ENCODE results near the gene BARX2. TPM values are rescaled to one million over a fixed set of nuclear protein-coding genes. Genes with fewer than 3 reads are reported as not detected.
"Not testable (repeated sequence)": the region's sequence is repeated elsewhere in the genome, so short reads cannot be mapped to it uniquely, and the experiment has no call there.

Gene BARX2, protein sequence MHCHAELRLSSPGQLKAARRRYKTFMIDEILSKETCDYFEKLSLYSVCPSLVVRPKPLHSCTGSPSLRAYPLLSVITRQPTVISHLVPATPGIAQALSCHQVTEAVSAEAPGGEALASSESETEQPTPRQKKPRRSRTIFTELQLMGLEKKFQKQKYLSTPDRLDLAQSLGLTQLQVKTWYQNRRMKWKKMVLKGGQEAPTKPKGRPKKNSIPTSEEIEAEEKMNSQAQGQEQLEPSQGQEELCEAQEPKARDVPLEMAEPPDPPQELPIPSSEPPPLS
- 10 to 100 TPM in 3 of 4 donors, 1 to 10 TPM in 1; 6.1 to 19.5 (median 15.5) TPM for polyA plus RNA-seq
- long read RNA-seq, donor 1, partial matches to known transcripts: 0 of 2 reads
- long read RNA-seq, donor 1, other reads (novel, unspliced or antisense): 0 of 2 reads
- long read RNA-seq, donor 2, partial matches to known transcripts: 0 of 1 reads
- long read RNA-seq, donor 2, other reads (novel, unspliced or antisense): 0 of 1 reads
- long read RNA-seq, donor 3, partial matches to known transcripts: 0 of 2 reads
- long read RNA-seq, donor 3, other reads (novel, unspliced or antisense): 0 of 2 reads
- long read RNA-seq, donor 4: 0 reads
- long read RNA-seq, donor 5, partial matches to known transcripts: 0 of 1 reads
- long read RNA-seq, donor 5, other reads (novel, unspliced or antisense): 0 of 1 reads
- long read RNA-seq, donor 6, partial matches to known transcripts: 0 of 1 reads
- long read RNA-seq, donor 6, other reads (novel, unspliced or antisense): 0 of 1 reads
- long read RNA-seq, donor 7: 0 reads
- long read RNA-seq, donor 8, partial matches to known transcripts: 0 of 1 reads
- long read RNA-seq, donor 8, other reads (novel, unspliced or antisense): 0 of 1 reads
- long read RNA-seq, donor 9: 0 reads
- long read RNA-seq, donor 10, partial matches to known transcripts: 0 of 1 reads
- long read RNA-seq, donor 10, other reads (novel, unspliced or antisense): 0 of 1 reads

DNA sequence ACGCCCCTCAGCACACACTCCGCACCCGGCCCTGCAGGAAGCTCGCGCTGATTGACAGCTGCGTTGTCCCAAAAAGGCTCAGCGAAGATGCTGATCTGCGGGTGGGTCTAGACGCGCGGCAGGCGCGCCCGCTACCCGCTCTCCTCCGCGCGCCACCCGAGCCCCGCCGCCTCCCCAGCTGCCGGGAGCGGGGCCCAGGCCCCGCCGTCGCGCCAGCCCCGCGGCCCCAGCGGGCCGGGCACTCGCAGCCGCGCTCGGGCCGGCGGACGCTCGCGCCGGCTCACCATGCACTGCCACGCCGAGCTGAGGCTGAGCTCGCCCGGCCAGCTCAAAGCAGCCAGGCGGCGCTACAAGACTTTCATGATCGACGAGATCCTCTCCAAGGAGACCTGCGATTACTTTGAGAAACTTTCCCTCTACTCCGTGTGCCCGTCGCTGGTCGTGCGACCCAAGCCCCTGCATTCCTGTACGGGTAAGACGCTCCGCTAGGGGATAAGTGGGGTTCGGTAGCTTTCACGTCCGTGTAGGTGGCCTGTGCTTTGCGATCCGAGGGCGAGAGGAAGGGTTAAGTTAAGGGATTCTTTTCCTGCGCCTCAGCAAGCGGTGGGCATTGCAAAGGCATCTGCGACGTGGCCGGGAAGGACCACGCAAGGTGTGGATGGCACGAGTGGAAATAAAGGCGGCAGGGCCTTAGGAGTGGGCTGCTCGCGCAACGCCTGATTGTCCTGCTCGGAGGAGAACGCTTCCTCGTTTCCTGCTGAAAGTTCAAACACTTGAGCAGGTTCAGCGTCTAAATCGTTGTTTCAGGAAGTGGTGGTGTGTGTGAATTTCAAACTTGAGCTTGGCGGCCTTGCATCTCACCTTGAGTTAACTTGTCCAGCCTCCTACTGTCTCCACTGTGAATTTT, at the start of gene BARX2:
Gene BARX2, plus strand, starts transcription at position 98 of the 907 bp plus-strand sequence. Its CDS starts 188 bp downstream, at position 286.
- 1 to 2% (median 1%) methylated on average over 65 to 81 of the region's 81 CpGs for WGBS, 3 donors
- peak within 1 kb of the TSS; percentile 12 to 76 (median 65) for H3K4me3 ChIP-seq (ENCODE audit: low read depth in 1 of 3, low read length in 3 of 3)
- FAIRE-seq: no peak
- no peaks in the 10 kb centered on the region for H3K36me3 ChIP-seq (ENCODE audit: control insufficient read depth in 3 of 3, insufficient read depth in 2 of 3, low read depth in 1 of 3, low read length in 3 of 3)
- H3K4me1 ChIP-seq (ENCODE audit: control insufficient read depth in 3 of 3, insufficient read depth in 2 of 3, low read depth in 1 of 3, low read length in 2 of 3): peaks cover 0 to 26% (median 2%) of the 10 kb centered on the region in 3 donors
- H3K27ac ChIP-seq (ENCODE audit: low read depth in 1 of 3, low read length in 2 of 3): peak within 1 kb of the TSS; percentile 64 to 93 (median 88)
- no peaks in the 10 kb centered on the region for H3K9me3 ChIP-seq (ENCODE audit: control insufficient read depth in 2 of 2, insufficient read depth in 1 of 2, low read depth in 1 of 2, low read length in 1 of 2)
- DNase-seq: peak; percentile 85 to 89
- peaks cover 0 to 52% (median 8%) of the 10 kb centered on the region in 3 donors for H3K27me3 ChIP-seq (ENCODE audit: control insufficient read depth in 3 of 3, insufficient read depth in 3 of 3, low read length in 3 of 3)

GRCh38 chr11:129326921-129327320, 48.7 kb upstream of the BARX2 start:
- Histone ChIP-seq H3K9me3 (ENCODE audit: control insufficient read depth in 2 of 2, insufficient read depth in 1 of 2, low read depth in 1 of 2, low read length in 1 of 2) (no peaks in the 10 kb centered on the region), H3K27ac (ENCODE audit: low read depth in 1 of 3, low read length in 2 of 3) (no peak overlapping the region), H3K27me3 (ENCODE audit: control insufficient read depth in 3 of 3, insufficient read depth in 3 of 3, low read length in 3 of 3) (no peaks in the 10 kb centered on the region), H3K4me3 (ENCODE audit: low read depth in 1 of 3, low read length in 3 of 3) (no peak overlapping the region), H3K36me3 (ENCODE audit: control insufficient read depth in 3 of 3, insufficient read depth in 2 of 3, low read depth in 1 of 3, low read length in 3 of 3) (no peaks in the 10 kb centered on the region), H3K4me1 (ENCODE audit: control insufficient read depth in 3 of 3, insufficient read depth in 2 of 3, low read depth in 1 of 3, low read length in 2 of 3) (peaks cover 0 to 13% (median 3%) of the 10 kb centered on the region in 3 donors)
- FAIRE-seq (no peak), DNase-seq (no peak)
- WGBS, 3 donors: 79 to 96% (median 95%) methylated on average over 2 of the region's 2 CpGs

- H3K36me3 ChIP-seq (ENCODE audit: control insufficient read depth in 3 of 3, insufficient read depth in 2 of 3, low read depth in 1 of 3, low read length in 3 of 3); H3K4me3 ChIP-seq (ENCODE audit: low read depth in 1 of 3, low read length in 3 of 3); H3K9me3 ChIP-seq (ENCODE audit: control insufficient read depth in 2 of 2, insufficient read depth in 1 of 2, low read depth in 1 of 2, low read length in 1 of 2); FAIRE-seq; DNase-seq; H3K27ac ChIP-seq (ENCODE audit: low read depth in 1 of 3, low read length in 2 of 3); H3K27me3 ChIP-seq (ENCODE audit: control insufficient read depth in 3 of 3, insufficient read depth in 3 of 3, low read length in 3 of 3): not testable (repeated sequence)
- WGBS, 3 donors: 77 to 89% (median 78%) methylated on average over 4 of the region's 4 CpGs
- peaks cover 0 to 13% (median 3%) of the 10 kb centered on the region in 3 donors for H3K4me1 ChIP-seq (ENCODE audit: control insufficient read depth in 3 of 3, insufficient read depth in 2 of 3, low read depth in 1 of 3, low read length in 2 of 3)
These were observed 47.9 kb upstream of the BARX2 start for GRCh38 chr11:129327708-129328107.

DNA sequence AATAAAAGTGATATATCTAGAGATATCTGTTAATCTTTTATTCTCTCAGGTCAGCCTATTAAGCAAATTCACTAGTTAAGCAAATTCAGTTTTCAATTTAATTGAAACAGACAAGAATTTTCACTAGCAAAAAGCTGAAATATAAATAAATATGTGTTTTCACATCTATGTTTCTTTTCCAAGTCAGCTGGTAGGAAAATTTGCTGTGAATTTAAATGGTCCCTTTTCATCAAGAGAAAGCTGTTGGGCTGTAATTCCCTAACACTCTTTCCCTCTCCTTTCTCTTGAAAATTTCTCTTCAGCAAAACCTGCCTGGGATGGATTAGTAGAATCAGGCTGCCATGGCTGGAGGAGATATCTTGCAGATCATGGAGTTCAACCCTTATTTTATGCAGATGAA, 46.9 kb upstream of the BARX2 start:
- Histone ChIP-seq H3K27me3 (ENCODE audit: control insufficient read depth in 3 of 3, insufficient read depth in 3 of 3, low read length in 3 of 3) (no peaks in the 10 kb centered on the region), H3K9me3 (ENCODE audit: control insufficient read depth in 2 of 2, insufficient read depth in 1 of 2, low read depth in 1 of 2, low read length in 1 of 2) (no peaks in the 10 kb centered on the region), H3K36me3 (ENCODE audit: control insufficient read depth in 3 of 3, insufficient read depth in 2 of 3, low read depth in 1 of 3, low read length in 3 of 3) (no peaks in the 10 kb centered on the region), H3K4me3 (ENCODE audit: low read depth in 1 of 3, low read length in 3 of 3) (no peak overlapping the region), H3K4me1 (ENCODE audit: control insufficient read depth in 3 of 3, insufficient read depth in 2 of 3, low read depth in 1 of 3, low read length in 2 of 3) (peaks cover 0 to 11% (median 3%) of the 10 kb centered on the region in 3 donors), H3K27ac (ENCODE audit: low read depth in 1 of 3, low read length in 2 of 3) (no peak overlapping the region)
- DNase-seq (no peak), FAIRE-seq (no peak)

DNA sequence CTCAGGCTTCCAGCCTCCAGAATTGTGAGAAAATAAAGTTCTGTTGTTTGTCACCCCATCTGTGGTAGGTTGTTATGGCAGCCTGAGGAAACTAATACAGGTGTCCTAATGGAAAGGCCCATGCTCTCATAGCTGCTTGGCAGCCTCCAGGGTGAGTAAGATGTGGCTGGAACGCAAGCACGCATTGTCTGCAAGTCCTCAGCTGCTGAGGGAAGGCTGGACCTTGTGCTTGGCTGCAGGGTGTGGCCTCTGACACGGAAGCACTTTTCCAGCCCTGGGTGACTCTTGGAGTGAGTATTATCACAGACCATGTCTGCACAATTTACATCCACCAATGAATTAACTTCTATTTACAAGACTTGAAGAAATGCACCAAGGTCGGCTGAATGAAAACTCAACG, 44.4 kb upstream of the BARX2 start:
- DNase-seq (peak; percentile 44 to 86), FAIRE-seq (no peak)
- Histone ChIP-seq H3K4me3 (ENCODE audit: low read depth in 1 of 3, low read length in 3 of 3) (no peak overlapping the region), H3K4me1 (ENCODE audit: control insufficient read depth in 3 of 3, insufficient read depth in 2 of 3, low read depth in 1 of 3, low read length in 2 of 3) (no peaks in the 10 kb centered on the region), H3K36me3 (ENCODE audit: control insufficient read depth in 3 of 3, insufficient read depth in 2 of 3, low read depth in 1 of 3, low read length in 3 of 3) (no peaks in the 10 kb centered on the region), H3K9me3 (ENCODE audit: control insufficient read depth in 2 of 2, insufficient read depth in 1 of 2, low read depth in 1 of 2, low read length in 1 of 2) (no peaks in the 10 kb centered on the region), H3K27ac (ENCODE audit: low read depth in 1 of 3, low read length in 2 of 3) (no peak overlapping the region), H3K27me3 (ENCODE audit: control insufficient read depth in 3 of 3, insufficient read depth in 3 of 3, low read length in 3 of 3) (no peaks in the 10 kb centered on the region)
- 49 to 78% (median 56%) methylated on average over 5 of the region's 5 CpGs for WGBS, 3 donors

- Histone ChIP-seq H3K9me3 (ENCODE audit: control insufficient read depth in 2 of 2, insufficient read depth in 1 of 2, low read depth in 1 of 2, low read length in 1 of 2) (no peaks in the 10 kb centered on the region), H3K4me1 (ENCODE audit: control insufficient read depth in 3 of 3, insufficient read depth in 2 of 3, low read depth in 1 of 3, low read length in 2 of 3) (no peaks in the 10 kb centered on the region), H3K4me3 (ENCODE audit: low read depth in 1 of 3, low read length in 3 of 3) (no peak overlapping the region), H3K27me3 (ENCODE audit: control insufficient read depth in 3 of 3, insufficient read depth in 3 of 3, low read length in 3 of 3) (no peaks in the 10 kb centered on the region), H3K27ac (ENCODE audit: low read depth in 1 of 3, low read length in 2 of 3) (no peak overlapping the region), H3K36me3 (ENCODE audit: control insufficient read depth in 3 of 3, insufficient read depth in 2 of 3, low read depth in 1 of 3, low read length in 3 of 3) (no peaks in the 10 kb centered on the region)
- FAIRE-seq (no peak), DNase-seq (peak; percentile 82 to 89)
- WGBS, 3 donors: 1 to 4% (median 2%) methylated on average over 11 of the region's 11 CpGs
These were observed 43.8 kb upstream of the BARX2 start for GRCh38 chr11:129331871-129332274.

GRCh38 chr11:129333873-129334272, 41.8 kb upstream of the BARX2 start:
- FAIRE-seq: no peak
- no peak overlapping the region for H3K4me3 ChIP-seq (ENCODE audit: low read depth in 1 of 3, low read length in 3 of 3)
- H3K27me3 ChIP-seq (ENCODE audit: control insufficient read depth in 3 of 3, insufficient read depth in 3 of 3, low read length in 3 of 3): no peaks in the 10 kb centered on the region
- H3K36me3 ChIP-seq (ENCODE audit: control insufficient read depth in 3 of 3, insufficient read depth in 2 of 3, low read depth in 1 of 3, low read length in 3 of 3): no peaks in the 10 kb centered on the region
- no peak overlapping the region for H3K27ac ChIP-seq (ENCODE audit: low read depth in 1 of 3, low read length in 2 of 3)
- DNase-seq: no peak
- H3K9me3 ChIP-seq (ENCODE audit: control insufficient read depth in 2 of 2, insufficient read depth in 1 of 2, low read depth in 1 of 2, low read length in 1 of 2): no peaks in the 10 kb centered on the region
- H3K4me1 ChIP-seq (ENCODE audit: control insufficient read depth in 3 of 3, insufficient read depth in 2 of 3, low read depth in 1 of 3, low read length in 2 of 3): no peaks in the 10 kb centered on the region

All from small intestine (tissue), 16 donors.